GM19043 (cell line): ENCODE data around the gene MUSTN1.

Experiments
- ATAC-seq: cut with Tn5 transposase; IDR thresholded peaks from one replicate; pipeline ENCODE4 v1.9.1; 2021; ENCODE audit warnings: low read depth; ENCODE audit not compliant: unreplicated experiment

MUSTN1 gene

DNA sequence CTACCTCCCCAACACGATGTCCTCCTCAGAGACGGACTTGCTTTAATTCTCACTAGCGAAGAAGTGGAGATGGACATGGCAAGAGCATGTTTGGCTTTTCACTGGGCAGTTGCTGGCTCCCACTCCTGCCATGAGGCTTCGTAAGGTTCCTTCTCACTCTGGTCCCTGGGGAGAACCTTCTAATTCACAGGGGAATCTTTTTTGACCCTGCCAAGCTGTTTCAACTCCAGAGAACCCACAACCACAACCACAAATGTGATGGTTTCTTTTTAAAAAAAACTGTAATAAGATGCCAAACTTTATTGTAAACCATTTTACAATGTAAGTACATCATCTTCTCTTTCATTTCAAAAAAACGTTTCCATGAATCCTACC lies 1.6 kb upstream of the MUSTN1 start:
- ATAC-seq: no peak

DNA sequence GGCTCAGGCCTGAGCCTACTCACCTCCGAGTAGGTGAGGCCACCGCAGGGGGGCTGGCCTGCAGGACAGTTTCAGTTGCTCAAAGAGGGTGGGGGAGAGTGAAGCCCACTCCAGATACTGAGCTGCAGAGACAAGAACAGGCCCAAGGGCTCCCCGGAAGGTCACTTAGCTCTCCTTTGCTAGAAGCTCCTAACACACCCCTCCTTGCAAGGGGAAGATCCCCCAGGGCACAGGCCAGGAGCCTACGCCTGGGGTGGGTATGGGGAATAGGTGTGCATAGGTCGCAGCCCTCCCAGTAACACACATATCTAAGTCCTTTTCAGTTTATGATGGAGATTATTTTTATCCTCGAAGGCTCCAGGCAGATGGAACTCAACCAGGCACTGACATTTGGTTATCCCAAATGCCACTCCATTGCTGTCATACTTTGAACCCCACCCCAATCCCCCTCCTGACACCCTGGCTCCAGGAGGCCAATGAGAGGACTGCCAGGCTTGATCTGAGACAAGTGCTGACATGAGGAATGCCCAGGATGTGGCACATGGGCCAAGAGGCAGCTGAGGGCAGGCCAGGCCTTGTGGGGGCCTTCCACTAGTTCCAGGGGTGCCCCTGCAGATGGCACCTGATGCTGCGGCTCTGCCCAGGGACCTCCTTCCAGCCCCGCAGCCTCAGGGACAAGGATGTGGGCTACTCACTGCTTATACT lies 1.1 kb upstream of the MUSTN1 start:
- no peak for ATAC-seq

DNA sequence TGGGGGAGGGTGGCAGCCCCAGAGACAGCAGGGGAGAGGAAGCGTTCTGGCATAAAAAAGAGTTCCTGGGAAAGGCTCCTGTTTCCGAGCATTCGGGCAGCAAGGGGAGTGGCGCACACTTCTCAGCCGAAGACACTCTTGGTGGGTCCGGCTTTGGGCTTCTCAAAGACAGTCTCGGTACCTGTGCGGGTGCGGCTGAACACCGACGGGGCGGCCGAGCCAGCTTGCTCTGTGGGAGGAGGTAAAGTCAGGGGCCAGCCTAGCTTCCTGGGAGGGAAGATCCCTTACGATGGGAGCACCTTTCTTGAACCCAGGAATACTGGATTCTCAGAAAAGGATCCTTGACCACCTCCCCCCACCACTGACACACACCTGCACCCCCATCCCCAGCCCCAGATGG lies 1.6 kb downstream of the MUSTN1 start:
- no peak for ATAC-seq

GRCh38 chr3:52831500-52832301 lies 3.1 kb downstream of the MUSTN1 start:
- no peak for ATAC-seq

- ATAC-seq: no peak
Observed at GRCh38 chr3:52830535-52831258, 4.1 kb downstream of the MUSTN1 start, which contains the start of gene ITIH4. TSS of gene ITIH4 (minus strand) at chr3:52830672. CDS start at chr3:52830642, 30 bp downstream.

- no peak for ATAC-seq
Observed at GRCh38 chr3:52829906-52830463, 4.8 kb downstream of the MUSTN1 start.

GRCh38 chr3:52829482-52829881 lies 5.3 kb downstream of the MUSTN1 start:
- ATAC-seq: no peak

DNA sequence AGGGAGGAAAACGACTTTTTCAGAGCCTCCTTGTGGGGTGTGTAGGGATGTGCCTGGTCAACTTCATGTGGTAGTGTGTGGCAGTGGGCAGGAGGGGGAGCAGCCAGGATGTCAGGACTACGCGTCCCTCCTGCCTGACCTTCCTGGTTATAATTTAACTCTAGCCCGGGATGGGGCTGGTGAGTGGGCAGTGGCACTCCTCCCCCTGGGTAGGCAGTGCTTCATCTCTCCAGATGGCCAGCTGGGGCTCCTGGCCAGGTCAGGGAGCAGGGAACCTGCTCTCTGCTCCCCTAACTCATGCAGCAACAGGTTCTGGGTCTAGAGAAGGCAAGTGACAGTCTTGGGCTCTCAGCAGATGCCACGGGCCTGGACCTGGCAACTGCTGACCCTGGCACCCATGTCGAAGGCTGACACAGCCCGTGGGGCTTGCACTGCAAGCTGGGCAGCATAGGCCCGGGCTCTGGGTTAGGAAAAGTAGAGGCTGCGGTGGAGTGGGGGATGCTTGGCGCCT lies 6.9 kb downstream of the MUSTN1 start:
- no peak for ATAC-seq

DNA sequence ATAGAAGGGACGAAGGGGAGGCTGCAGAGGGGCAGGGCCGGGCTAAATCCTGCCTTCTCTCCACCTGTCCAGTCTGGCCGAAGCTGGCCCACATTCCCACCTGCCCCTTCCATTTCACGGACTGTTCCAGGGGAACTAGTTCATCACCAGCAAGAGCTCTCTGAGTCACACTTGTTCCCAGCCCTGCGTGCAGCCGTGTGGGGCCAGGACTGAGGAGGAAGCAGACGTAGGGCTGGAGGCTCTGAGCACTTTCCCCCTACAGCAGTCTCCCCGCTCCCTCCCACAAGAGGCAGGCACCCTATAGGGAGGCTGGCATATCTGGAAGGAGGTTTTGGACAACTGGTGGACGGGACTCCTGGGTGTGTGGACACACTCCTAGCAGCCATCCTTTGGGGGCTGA lies 7.4 kb downstream of the MUSTN1 start:
- ATAC-seq: no peak

GRCh38 chr3:52824037-52824436 lies 10.8 kb downstream of the MUSTN1 start:
- no peak for ATAC-seq

DNA sequence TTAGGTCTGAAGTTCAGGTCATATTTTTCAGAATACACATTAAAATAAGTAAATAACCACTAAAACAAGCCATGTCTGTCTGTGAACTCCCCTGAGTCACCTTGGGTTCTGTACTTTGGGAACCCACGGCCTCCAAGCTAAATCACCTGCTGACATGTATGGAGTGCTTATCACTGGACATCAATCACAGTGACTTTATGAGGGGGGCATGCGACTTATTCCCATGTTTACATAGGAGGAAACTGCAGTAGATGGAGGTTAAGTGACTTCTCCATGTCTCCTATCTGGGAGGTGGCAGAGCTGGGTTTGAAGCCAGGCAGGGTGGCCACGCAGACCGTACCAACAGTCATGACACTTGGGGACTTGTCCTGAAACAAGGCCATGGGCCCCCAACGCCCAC lies 12.5 kb downstream of the MUSTN1 start:
- ATAC-seq: no peak

DNA sequence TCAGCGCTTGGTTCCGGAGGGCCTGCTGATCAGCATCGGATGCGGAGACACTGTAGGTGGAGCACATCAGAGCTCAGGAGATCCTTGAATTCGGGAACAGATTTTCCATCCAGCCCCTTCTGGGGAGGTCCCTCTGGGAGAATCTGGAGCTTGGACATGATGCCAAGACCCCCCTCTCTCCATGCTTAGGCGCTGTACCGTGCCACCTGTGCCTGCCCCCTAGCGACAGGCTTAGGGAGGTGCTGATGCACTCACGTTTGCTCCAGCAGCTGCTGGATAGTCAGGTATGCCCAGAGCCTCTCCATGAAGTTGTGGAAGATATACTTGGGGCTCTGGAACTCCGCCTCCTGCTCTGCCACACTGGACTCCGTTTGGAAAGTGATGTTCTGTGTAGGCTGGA lies 14.1 kb downstream of the MUSTN1 start:
- ATAC-seq: no peak

GRCh38 chr3:52819936-52820335 lies 14.9 kb downstream of the MUSTN1 start:
- ATAC-seq: no peak

DNA sequence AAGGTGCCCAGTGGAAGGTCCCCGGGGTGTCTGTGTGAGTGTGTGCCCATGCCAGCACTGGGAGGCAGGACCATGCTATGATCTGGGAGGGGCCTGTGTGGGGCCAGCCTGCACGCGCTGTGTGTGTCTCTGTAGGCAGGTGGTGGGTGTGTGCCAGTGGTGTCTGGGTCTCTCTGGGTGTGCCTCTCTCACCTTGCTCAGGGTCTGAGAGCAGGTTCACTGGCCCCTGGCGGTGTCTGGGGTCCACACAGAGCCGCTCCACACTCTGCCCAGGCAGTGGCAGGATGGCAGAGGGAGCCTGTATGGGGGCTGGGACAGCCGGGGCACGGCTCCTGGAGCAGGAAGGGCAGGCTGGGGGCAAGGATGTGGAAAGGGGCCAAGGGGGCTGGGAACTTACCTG lies 17.0 kb downstream of the MUSTN1 start:
- ATAC-seq: no peak

- ATAC-seq: no peak
Observed at GRCh38 chr3:52817221-52817620, 17.6 kb downstream of the MUSTN1 start.

DNA sequence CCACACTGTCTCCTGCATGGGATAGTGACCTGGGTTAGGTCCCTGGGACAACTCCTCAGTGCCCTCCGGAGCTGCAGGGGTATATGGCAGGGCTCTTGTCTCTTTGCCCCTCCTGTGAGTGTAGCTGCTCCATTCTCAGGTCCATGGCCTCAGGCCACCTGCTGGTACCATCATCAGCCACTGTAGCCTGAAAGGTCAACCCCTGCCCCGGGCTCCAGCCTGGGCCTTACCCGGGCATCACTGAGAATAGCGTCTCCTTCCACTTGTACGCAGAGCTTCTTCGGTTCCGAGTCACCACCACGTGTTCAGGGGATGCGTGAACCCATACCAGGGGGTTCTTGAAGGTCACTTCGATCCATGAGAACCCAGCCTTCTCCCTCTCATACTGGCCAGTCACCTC lies 18.2 kb downstream of the MUSTN1 start:
- ATAC-seq: no peak

DNA sequence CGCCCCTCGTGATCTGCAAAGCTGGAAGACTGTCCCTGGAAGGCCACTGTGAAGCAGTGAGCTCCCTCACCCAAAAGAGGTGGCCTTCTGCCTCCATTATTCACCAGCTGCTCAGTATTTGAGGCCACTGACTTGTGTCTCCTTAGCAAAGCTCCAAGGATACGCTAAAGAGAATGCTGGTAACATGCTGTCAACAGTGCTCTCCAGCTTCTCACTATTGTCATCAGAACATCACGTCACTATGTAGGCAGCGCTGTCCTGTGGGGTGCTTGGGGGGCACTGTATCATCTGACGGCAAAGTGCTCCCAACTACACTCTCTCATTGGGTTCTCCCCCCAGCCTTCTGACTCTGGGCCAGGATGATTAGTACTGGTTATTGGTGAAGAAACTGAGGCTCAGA lies 18.6 kb downstream of the MUSTN1 start:
- ATAC-seq: no peak

- ATAC-seq: no peak
Observed at GRCh38 chr3:52813810-52814209, 21.0 kb downstream of the MUSTN1 start.

- ATAC-seq: no peak
Observed at GRCh38 chr3:52811452-52812011, 23.3 kb downstream of the MUSTN1 start.

- ATAC-seq: no peak
Observed at GRCh38 chr3:52810923-52811322, 23.9 kb downstream of the MUSTN1 start.
